Aorta (tissue), 5 donors: ENCODE results near the gene SLC24A3. TPM values are rescaled to one million over a fixed set of nuclear protein-coding genes. Genes with fewer than 3 reads are reported as not detected.

Source experiments
- ATAC-seq: fragments of 200-7000 bp; cut with Tn5 transposase; one replicate; pipeline ENCODE4 v1.9.1; 2022; ENCODE audit warnings: moderate library complexity; ENCODE audit not compliant: low FRiP score
- DNase-seq, 2 donors: peaks; one replicate each; pipeline ENCODE4 v3.0.0-alpha.2; 2020
- H3K27ac ChIP-seq, 2 donors: one replicate each; pipeline ENCODE4 v1.5.1; 2013; ENCODE audit warnings: low read length in 2 of 2, mild to moderate bottlenecking in 2 of 2, moderate library complexity in 2 of 2, control low read depth in 1 of 2, inconsistent platforms in 1 of 2, low read depth in 1 of 2
- H3K27me3 ChIP-seq, 2 donors: one replicate each; pipeline ENCODE4 v1.6.1; 2013; ENCODE audit warnings: control low read depth in 1 of 2, low read length in 1 of 2, mild to moderate bottlenecking in 1 of 2, moderate library complexity in 1 of 2; ENCODE audit not compliant: insufficient read depth in 2 of 2, control insufficient read depth in 1 of 2
- H3K36me3 ChIP-seq, 2 donors: one replicate each; pipeline ENCODE4 v1.6.1; 2013; ENCODE audit warnings: control low read depth in 1 of 2, low read length in 1 of 2, mild to moderate bottlenecking in 1 of 2; ENCODE audit not compliant: insufficient read depth in 2 of 2, control insufficient read depth in 1 of 2
- H3K4me1 ChIP-seq, 2 donors: one replicate each; pipeline ENCODE4 v1.6.1; 2013; ENCODE audit warnings: low read length in 2 of 2, control low read depth in 1 of 2, mild to moderate bottlenecking in 1 of 2, moderate library complexity in 1 of 2; ENCODE audit not compliant: insufficient read depth in 2 of 2, control insufficient read depth in 1 of 2
- H3K4me3 ChIP-seq, 2 donors: one replicate each; pipeline ENCODE4 v1.5.1; 2013; ENCODE audit warnings: low read length in 2 of 2, control low read depth in 1 of 2, mild to moderate bottlenecking in 1 of 2
- H3K9me3 ChIP-seq: one replicate; pipeline ENCODE4 v1.6.1; 2013; ENCODE audit warnings: mild to moderate bottlenecking, low read length; ENCODE audit not compliant: control insufficient read depth
- WGBS, 2 donors: extraction: QIAGEN DNeasy Blood & Tissue Kit; methylation state at CpG; one replicate each; pipeline ENCODE4 v1.1.7; 2013; 5-methylcytosine and 5-hydroxymethylcytosine counted together
- intact Hi-C, 2 donors: fragments of 100-400 bp; cut with DNase I; formaldehyde crosslinking; loops; one replicate each; pipeline versions ENCODE4 v1.14.2 to v1.15.0; 2022
- polyA plus RNA-seq, 2 donors: library from polyadenylated mRNA; stranded (reverse); fragments of 200-250 nt; gene quantifications; one replicate each; pipeline ENCODE4 v1.2.3, GENCODE V29; 2013
- total RNA-seq, 2 donors: library from RNA; stranded (reverse); fragmentation: NEBNext Ultra II Directional; extraction: Animal tissue kit (Norgen Biotek cat#: 25700); gene quantifications; one replicate each; pipeline ENCODE4 v1.2.1, GENCODE V29; 2021
- donor health status: healthy with polysubstance abuse.
- donor health status: Bipolar disorder and iron deficiency.
- donor health status: DM: no; HTN: no; CAD: no.
- donor health status: DM: no; HTN: no; CAD: no.
- donor health status: DM: yes; HTN: yes; CAD: no.

The SLC24A3 gene
- total and polyA plus RNA-seq, 4 donors: 8.8 to 24.9 (median 19.1) TPM

- ATAC-seq (peak; percentile 91), DNase-seq (peak; percentile 85 to 88)
- Histone ChIP-seq H3K4me3 (no peak overlapping the region), H3K36me3 (no peaks in the 10 kb centered on the region), H3K27me3 (no peaks in the 10 kb centered on the region), H3K27ac (no peak overlapping the region), H3K9me3 (no peaks in the 10 kb centered on the region), H3K4me1 (no peaks in the 10 kb centered on the region)
- intact Hi-C loops: no loop called here
- WGBS, 2 donors: 0 to 1% methylated on average over 6 of the region's 6 CpGs
Measured at GRCh38 chr20:19735446-19735845, 523.0 kb downstream of the SLC24A3 start.

- WGBS, 2 donors: 88 to 90% methylated on average over 4 of the region's 4 CpGs
- H3K36me3 ChIP-seq: no peaks in the 10 kb centered on the region
- H3K27me3 ChIP-seq: no peaks in the 10 kb centered on the region
- no peaks in the 10 kb centered on the region for H3K9me3 ChIP-seq
- H3K4me3 ChIP-seq: no peak overlapping the region
- intact Hi-C loops: no loop called here
- H3K27ac ChIP-seq: no peak overlapping the region
- ATAC-seq: no peak
- no peaks in the 10 kb centered on the region for H3K4me1 ChIP-seq
- DNase-seq: no peak
Measured at GRCh38 chr20:19737025-19737424, 524.6 kb downstream of the SLC24A3 start.

DNA sequence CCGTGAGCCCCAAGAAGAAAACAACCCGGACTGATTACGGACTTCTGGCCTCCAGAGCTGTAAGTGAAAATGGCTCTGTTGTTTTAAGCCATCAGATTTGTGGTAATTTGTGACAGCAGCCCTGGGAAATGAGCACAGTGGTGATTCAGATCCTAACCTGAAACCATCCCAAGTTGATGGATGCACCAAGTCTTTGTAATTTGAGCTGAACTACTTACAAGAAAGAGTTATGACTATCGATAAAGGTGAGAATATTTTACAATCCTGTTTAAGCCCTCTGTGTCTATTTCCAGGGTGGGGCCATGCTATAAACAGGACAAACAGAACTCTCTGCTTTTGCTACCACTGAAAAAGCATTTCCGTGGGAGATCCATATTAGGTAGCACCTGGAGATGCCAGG, 526.5 kb downstream of the SLC24A3 start:
- WGBS, 2 donors: 88 to 91% methylated on average over 5 of the region's 5 CpGs
- H3K27me3 ChIP-seq: no peaks in the 10 kb centered on the region
- no peaks in the 10 kb centered on the region for H3K4me1 ChIP-seq
- DNase-seq (no peak), ATAC-seq (no peak)
- H3K36me3 ChIP-seq: no peaks in the 10 kb centered on the region
- H3K9me3 ChIP-seq: no peaks in the 10 kb centered on the region
- H3K4me3 ChIP-seq: no peak overlapping the region
- no peak overlapping the region for H3K27ac ChIP-seq
- intact Hi-C loops: no loop called here

GRCh38 chr20:19739351-19739750, 526.9 kb downstream of the SLC24A3 start:
- 95% methylated on average over 10 of the region's 10 CpGs for WGBS, 2 donors
- DNase-seq (no peak), ATAC-seq (no peak)
- no peaks in the 10 kb centered on the region for H3K4me1 ChIP-seq
- no peaks in the 10 kb centered on the region for H3K36me3 ChIP-seq
- no peak overlapping the region for H3K27ac ChIP-seq
- H3K4me3 ChIP-seq: no peak overlapping the region
- H3K27me3 ChIP-seq: no peaks in the 10 kb centered on the region
- no peaks in the 10 kb centered on the region for H3K9me3 ChIP-seq
- intact Hi-C loops: no loop called here

GRCh38 chr20:19740512-19740911, 528.1 kb downstream of the SLC24A3 start:
- Histone ChIP-seq H3K36me3 (no peaks in the 10 kb centered on the region), H3K9me3 (no peaks in the 10 kb centered on the region), H3K27ac (no peak overlapping the region), H3K4me3 (no peak overlapping the region), H3K27me3 (no peaks in the 10 kb centered on the region), H3K4me1 (no peaks in the 10 kb centered on the region)
- 77 to 83% methylated on average over 3 of the region's 3 CpGs for WGBS, 2 donors
- ATAC-seq: no peak
- intact Hi-C loops: loop anchor here in 1 of 2 donors (10.0 kb wide), 1 partner anchor 46 kb away; no protein-coding TSS in a partner anchor
- DNase-seq: no peak

DNA sequence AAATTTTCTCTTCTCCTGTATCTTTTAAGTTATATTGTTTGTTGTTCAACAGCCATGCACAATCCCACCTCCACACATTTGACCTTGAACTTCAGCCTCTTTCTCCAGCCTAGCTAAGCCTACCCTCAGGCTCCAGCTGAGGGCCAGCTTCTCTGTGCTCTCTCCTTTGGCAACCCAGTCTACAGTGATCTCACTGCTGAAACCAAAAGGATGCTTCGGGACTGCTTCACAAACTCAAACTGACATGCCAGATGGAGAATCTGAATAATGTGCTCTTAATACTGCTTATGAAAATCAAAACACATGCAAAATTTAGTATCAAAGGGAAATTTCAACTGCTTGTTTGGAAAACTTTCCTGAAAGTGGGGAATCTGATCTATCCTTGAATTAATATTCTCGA, 529.5 kb downstream of the SLC24A3 start:
- Histone ChIP-seq H3K27me3 (no peaks in the 10 kb centered on the region), H3K9me3 (peaks cover 2% of the 10 kb centered on the region), H3K4me1 (no peaks in the 10 kb centered on the region), H3K4me3 (no peak overlapping the region), H3K27ac (no peak overlapping the region), H3K36me3 (no peaks in the 10 kb centered on the region)
- ATAC-seq (no peak), DNase-seq (no peak)
- 78 to 79% methylated on average over 2 of the region's 2 CpGs for WGBS, 2 donors
- intact Hi-C loops: loop anchor here in 1 of 2 donors (10.0 kb wide), 1 partner anchor 47 kb away; no protein-coding TSS in a partner anchor

- Histone ChIP-seq H3K4me1 (no peaks in the 10 kb centered on the region), H3K36me3 (no peaks in the 10 kb centered on the region), H3K9me3 (peaks cover 2% of the 10 kb centered on the region), H3K27ac (no peak overlapping the region), H3K4me3 (no peak overlapping the region), H3K27me3 (no peaks in the 10 kb centered on the region)
- ATAC-seq (no peak), DNase-seq (no peak)
- intact Hi-C loops: loop anchor here in 1 of 2 donors (10.0 kb wide), 1 partner anchor 48 kb away; no protein-coding TSS in a partner anchor
- WGBS, 2 donors: 83 to 95% methylated on average over 9 of the region's 9 CpGs
Measured at GRCh38 chr20:19742974-19743639, 530.7 kb downstream of the SLC24A3 start.

DNA sequence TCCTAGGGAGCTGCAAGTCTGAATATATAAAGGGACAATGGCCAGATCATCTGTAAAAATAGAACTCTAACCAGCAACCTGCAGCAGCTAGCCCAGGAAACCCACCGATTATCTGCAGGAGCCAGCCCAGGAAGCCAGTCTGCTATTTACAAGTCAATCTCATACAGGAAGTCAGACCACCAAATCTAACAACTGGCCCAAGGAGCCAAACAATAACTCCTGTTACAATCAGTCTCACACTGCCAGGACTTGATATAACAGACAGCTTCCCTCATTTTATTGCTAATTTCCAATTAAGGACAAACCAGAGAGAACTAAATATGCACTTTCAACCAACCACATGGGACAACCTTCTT, 531.2 kb downstream of the SLC24A3 start:
- Histone ChIP-seq H3K27ac (no peak overlapping the region), H3K27me3 (no peaks in the 10 kb centered on the region), H3K36me3 (no peaks in the 10 kb centered on the region), H3K4me1 (no peaks in the 10 kb centered on the region), H3K4me3 (no peak overlapping the region), H3K9me3 (peaks cover 2% of the 10 kb centered on the region)
- no peak for DNase-seq
- WGBS, 2 donors: 41 to 60% methylated on average over 1 of the region's 1 CpG
- intact Hi-C loops: loop anchor here in 1 of 2 donors (10.0 kb wide), 1 partner anchor 49 kb away; no protein-coding TSS in a partner anchor
- no peak for ATAC-seq

GRCh38 chr20:19745106-19745505, 532.7 kb downstream of the SLC24A3 start:
- intact Hi-C loops: loop anchor here in 1 of 2 donors (10.0 kb wide), 1 partner anchor 50 kb away; no protein-coding TSS in a partner anchor
- ATAC-seq: no peak
- WGBS, 2 donors: 96 to 97% methylated on average over 3 of the region's 3 CpGs

More at GRCh38 chr20:19745106-19745505, 532.7 kb downstream of the SLC24A3 start:
- peaks cover 2% of the 10 kb centered on the region for H3K9me3 ChIP-seq
- peaks cover 0 to 1% of the 10 kb centered on the region in 2 donors for H3K4me1 ChIP-seq
- H3K27me3 ChIP-seq: no peaks in the 10 kb centered on the region
- no peak overlapping the region for H3K27ac ChIP-seq
- H3K36me3 ChIP-seq: no peaks in the 10 kb centered on the region
- no peak overlapping the region for H3K4me3 ChIP-seq
- DNase-seq: no peak
